Fibroblast of skin of left quadriceps (primary cell): ENCODE measurements around the gene PSMB2.

Source experiments
- DNase-seq, 2 experiments: peaks; one replicate each; pipeline ENCODE4 v3.0.0-alpha.2; 2013; ENCODE audit warnings: low read depth in 2 of 2

The PSMB2 gene

DNA sequence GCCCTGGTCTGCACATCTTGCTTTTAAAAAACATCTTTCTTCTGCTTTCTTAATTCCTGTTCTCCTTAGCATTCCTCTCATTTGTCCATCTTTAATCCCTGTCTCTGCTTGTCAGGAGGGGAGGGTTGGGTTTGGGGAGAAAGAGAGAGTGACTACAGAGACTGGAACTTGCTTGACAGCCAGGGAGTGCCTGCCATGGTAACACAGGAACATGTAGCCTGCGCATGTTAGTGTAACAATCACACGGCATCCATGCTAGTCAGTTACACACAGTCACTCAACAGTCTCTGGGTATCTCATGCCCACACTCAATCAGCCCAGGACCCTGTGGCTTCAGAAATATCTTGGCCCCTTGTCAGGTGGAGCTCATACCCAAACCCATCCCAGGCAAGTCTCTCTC is 69.0 kb downstream of the PSMB2 start:
- DNase-seq: no peak

DNA sequence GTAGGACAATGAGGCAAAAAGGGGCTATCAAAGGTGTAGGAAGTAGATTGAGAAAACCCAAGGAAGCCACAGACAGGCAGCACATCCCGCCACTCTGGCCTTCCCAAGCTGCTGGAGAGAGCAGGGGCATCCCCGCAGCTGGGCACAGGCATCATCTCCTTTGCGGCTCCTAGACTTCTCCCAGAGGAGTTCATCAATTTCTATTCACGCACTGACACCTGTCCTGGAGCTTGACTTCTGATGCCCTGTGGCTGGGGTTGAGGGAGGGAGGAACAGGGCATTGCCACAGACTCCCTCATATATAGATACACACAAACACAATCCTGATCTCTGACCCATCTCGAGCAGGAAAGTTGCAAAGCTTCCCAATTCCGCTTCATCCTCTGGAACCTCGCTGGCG is 70.1 kb downstream of the PSMB2 start:
- DNase-seq: no peak

DNA sequence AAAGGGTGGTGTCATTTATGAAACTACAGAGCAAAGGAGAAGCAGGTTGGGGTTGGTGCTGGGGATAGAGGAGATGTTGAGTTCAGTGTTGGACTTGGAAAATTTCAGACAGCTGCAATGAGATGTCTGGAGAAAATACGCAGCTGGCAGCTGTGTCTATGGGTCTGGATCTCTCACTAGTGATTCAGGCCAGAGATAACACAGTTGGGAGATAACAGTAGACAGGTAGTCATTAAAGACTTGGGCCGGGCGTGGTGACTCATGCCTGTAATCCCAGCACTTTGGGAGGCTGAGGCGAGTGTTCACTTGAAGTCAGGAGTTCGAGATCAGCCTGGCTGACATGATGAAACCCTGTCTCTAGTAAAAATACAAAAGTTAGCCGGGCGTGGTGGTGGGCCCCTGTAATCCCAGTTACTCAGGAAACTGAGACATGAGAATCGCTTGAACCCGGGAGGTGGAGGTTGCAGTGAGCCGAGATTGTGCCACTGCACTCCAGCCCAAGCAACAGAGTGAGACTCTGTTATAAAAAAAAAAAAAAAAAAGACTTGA is 70.7 kb downstream of the PSMB2 start:
- DNase-seq: no peak

DNA sequence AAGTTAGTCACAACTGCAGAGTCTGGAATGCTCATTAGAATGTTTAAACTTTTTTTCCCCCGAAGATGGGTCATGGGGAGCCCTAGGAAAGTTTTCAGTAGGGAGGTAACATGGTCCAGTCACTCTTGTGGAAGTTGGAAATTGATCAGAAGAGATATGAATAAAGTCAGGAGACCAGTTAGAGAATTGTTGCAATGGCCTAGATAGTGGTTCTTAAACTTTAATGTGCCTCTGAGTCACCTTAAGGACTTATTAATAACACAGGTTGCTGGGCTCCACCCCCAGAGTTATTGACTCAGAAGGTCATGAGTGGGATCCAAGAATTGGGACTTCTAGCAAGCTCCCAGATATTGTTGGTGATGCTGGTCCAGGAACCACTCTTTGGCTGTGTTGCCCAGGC is 71.4 kb downstream of the PSMB2 start:
- DNase-seq: no peak

DNA sequence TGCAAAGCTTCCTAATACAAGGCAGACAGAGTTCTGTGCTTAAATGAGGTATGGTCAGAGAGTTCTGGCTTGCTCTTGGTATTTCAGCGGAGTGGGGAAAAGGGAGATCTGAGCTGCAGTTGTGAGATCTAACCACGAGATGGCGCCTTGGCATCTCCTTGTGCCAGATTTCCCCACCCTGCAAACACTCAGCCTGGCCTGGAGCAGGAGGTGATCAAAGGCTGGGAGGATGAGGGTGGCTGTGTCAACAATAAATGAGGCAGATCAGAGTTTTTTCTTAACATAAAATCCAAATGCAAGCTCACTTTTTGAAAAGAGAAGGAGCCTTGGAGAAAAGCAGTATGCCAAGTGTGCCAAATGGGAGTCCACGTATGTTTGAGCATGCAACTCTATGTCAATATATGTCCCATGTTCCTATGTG is 72.3 kb downstream of the PSMB2 start:
- peak; percentile 32 to 36 for DNase-seq

DNA sequence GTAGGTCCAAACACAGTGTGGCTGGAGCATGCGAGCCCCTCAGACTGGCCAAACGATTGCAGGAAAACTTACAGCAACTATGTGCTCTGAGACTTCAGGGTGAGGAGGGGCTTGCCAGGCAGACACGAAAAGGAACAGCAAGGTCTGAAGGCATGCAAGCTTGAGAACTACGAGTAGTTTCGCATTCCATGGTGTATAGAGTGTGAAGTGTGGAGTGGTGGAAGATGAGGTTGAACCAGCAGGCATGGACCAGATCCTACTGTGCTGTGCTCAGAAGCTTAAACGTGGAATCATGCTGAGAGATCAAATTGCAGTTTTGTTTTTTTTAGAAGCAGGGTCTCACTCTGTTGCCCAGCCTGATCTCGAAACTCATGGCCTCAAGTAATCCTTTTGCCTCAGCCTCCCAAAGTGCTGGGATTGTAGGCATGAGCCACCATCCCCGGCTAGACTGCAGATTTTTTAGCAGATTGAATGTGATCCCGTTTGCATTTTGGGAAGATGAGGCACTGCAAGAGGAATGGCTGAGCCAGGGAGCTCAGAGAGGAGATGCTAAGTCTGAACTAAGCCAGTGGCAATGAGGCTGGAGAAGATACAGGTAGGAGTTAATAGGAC is 73.3 kb downstream of the PSMB2 start:
- no peak for DNase-seq

DNA sequence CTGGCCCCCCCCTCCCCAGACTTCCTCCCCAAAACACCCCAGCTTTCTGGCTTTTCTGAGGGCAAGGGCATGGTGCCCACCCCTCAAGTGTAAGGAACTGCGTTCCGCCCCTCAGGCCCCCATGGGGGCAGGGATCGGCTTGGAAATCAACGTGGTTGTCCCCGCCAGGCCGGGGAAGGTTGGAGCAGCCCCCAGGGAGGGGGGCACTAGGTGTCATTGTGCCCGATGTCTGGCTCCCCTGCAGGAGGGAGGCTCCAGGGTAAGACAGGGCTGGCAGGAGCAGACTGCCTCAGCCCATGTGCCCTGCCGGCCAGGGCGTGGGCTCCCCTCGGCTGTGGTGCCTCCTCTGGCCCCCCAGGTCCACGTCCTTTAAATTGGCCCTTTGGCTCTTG is 75.6 kb downstream of the PSMB2 start:
- no peak for DNase-seq

DNA sequence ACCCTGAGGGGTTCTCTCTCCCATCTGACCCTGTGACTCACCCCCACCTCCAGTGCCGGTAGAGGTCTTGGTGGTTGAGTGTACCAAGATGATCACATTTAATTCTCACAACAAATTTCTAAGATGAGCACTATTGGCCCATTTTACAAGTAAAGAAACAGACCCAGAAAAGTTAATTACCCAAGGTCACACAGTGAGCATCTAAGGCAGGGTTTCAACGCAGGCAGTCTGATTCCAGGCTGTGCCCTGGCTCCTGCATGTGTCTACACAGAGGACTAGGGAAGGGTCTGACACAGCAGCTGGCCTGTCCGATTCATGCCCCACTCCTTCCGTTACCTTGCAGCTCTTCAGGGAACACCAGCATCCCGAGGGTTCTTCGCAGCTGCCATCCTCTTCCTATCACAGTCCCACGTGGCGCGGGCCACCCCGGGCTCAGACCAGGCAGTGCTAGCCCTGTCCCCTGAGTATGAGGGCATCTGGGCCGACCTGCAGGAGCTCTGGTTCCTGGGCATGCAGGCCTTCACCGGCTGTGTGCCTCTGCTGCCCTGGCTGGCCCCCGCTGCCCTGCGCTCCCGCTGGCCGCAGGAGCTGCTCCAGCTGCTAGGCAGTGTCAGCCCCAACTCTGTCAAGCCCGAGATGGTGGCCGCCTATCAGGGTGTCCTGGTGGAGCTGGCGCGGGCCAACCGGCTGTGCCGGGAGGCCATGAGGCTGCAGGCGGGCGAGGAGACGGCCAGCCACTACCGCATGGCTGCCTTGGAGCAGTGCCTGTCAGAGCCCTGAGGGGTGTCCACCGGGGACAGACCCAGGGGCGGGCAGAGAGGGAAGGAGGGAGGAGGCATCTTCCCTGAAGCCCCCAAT is 76.2 kb downstream of the PSMB2 start:
- DNase-seq: no peak

DNA sequence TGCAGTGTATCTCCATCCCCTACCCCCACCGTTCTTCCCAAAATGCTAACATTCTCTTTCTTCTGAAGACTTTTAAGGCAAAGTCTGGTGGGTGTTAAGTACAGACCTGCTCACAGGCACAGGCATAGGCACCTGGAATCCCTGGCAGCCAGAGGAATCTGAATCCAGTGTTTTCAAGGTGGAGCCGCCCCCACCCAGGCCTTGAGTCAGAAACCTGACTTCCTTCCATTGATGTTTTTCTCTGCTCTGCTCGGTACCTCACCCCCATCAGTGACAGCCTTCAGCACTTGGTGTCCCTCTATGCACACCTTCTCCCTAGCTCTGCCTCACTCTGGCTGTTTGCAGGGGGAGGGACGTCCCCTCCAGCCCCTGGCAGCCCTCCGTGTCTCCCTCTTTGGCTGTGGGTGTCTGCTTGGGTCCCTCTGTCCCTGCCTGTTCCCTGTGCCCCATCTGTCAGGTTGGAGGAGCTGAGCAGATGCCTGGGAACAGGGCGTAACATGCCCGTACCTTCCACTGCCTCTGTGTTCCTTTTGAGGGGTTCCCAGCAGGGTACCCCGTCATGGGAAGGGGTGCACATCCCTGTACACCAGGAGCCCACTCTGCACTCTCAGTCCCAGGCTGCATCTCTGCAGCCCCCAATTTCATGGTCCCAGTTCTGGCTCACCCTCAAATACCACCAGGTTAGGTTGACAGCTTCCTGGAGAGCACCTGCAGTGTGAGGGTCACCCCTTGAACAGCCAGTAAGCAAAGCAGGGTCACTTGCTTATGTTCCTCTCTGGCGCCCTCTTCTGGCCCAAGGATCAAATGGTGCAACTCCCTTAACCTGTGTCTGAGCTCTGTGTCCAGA is 77.1 kb downstream of the PSMB2 start:
- DNase-seq: peak; percentile 34

DNA sequence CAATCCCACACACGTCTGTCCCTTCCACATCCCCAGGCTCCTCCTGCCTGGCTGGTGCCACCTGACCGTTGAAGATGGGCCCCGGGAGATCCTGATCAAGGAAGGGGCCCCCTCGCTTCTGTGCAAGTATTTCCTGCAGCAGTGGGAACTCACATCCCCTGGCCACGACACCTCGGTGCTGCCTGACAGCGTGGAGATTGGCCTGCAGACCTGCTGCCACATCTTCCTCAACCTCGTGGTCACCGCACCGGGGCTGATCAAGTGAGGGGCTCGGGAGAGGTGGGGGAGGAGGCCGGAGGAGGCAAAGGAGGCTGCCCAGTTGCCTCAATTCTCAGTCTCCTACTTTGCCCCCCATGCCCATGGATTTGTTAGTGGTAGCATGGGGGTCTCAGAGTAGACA is 78.2 kb downstream of the PSMB2 start:
- no peak for DNase-seq

DNA sequence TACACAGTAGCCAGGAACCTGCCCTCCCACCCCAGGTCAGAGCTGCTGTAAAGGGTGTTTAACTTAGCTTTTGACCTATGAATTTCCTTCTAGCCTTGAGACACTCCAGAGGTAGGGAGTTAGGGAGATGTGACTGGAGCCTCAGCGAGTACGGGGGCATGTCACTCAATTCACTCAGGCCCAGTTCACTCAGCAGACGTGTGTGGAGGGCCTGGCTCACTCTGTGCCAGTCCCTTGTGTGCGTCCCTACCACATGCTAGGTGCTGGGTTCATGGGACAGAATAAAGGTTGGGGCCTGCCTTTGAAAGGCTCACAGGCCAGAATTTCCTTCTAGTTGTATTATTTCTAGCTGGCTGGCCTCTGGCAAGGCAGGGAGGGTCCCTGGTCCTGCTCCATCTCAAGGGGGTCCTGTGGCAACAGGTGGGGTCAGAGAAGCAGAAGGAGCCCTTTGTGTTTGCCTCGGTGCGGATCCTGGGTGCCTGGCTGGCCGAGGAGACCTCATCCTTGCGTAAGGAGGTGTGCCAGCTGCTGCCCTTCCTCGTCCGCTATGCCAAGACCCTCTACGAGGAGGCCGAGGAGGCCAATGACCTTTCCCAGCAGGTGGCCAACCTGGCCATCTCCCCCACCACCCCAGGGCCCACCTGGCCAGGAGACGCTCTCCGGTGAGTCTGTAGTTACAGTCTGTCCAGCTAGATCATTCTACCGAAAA is 79.2 kb downstream of the PSMB2 start:
- DNase-seq: no peak

DNA sequence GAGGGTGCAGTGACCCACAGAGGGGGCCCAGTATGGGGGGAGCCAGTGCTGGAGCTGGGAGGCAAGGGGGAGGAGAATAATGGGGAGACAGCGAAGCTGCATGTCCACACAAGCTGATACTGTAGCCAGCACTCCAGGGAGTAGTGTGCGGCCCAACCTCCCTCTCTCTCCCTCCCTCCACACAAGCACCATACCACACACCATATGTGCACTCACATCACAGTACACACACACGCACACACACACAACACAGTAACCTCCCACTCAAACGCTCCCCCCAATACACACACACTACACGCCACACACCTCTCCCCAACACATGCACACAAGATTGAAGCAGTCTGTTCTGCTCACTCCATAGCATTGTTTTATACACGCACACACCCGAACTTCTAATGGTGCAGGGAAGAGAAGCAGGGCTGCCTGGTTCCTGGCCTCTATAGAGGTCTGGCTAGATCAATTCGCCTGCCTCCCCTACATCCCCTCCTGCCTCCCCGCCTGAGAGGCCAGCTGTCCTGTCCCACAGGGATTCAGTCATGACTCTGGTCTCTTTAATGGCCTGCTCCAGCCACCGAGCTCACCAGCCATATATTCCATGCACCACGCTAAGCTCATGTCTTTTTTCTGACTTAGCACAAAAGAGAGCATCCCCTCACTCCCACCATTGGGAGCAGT is 79.9 kb downstream of the PSMB2 start:
- DNase-seq: no peak

DNA sequence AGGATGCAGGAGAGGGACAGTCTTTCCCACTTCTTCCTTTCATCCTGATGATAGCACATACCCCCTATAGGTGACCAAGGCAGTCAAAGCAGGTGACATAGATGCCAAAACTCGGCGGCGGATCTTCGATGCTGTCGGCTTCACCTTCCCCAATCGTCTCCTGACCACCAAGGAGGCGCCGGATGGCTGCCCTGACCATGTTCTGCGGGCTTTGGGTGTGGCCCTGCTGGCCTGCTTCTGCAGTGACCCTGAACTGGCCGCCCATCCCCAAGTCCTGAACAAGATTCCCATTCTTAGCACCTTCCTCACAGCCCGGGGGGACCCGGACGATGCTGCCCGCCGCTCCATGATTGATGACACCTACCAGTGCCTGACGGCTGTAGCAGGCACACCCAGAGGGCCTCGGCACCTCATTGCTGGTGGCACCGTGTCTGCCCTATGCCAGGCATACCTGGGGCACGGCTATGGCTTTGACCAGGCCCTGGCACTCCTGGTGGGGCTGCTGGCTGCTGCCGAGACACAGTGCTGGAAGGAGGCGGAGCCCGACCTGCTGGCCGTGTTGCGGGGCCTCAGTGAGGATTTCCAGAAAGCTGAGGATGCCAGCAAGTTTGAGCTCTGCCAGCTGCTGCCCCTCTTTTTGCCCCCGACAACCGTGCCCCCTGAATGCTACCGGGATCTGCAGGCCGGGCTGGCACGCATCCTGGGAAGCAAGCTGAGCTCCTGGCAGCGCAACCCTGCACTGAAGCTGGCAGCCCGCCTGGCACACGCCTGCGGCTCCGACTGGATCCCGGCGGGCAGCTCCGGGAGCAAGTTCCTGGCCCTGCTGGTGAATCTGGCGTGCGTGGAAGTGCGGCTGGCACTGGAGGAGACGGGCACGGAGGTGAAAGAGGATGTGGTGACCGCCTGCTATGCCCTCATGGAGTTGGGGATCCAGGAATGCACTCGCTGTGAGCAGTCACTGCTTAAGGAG is 80.8 kb downstream of the PSMB2 start:
- DNase-seq: no peak

DNA sequence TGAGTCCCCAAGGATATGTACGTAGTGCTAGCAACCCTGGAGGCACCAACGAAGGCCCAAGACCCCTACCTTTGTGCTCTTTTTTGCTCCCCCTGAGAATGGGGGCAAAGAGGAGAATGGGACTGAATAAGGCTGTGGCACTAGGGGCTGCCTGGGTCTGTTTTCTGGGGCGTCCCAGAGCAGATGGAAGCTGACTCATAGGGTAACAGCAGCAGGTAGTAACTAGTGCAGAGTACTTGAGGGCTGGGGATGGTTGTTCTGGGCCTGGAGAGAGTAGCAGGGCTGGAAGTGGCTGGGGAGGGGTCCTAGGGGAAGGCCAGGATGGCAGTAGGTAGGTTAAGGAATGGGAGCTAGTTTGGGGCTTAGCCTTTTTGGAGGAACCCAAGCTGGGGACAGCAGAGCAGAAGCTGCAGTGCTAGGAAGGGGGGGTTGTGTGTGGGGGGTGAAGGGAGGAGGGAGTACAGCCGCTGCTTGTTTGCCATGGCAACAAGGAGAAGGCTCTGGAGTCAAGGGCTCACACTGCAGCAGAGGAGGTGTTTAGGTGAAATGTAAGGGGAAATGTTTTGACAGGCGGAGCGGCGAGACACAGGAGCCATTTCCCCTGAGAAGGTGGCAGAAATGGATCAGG is 81.9 kb downstream of the PSMB2 start:
- no peak for DNase-seq

DNA sequence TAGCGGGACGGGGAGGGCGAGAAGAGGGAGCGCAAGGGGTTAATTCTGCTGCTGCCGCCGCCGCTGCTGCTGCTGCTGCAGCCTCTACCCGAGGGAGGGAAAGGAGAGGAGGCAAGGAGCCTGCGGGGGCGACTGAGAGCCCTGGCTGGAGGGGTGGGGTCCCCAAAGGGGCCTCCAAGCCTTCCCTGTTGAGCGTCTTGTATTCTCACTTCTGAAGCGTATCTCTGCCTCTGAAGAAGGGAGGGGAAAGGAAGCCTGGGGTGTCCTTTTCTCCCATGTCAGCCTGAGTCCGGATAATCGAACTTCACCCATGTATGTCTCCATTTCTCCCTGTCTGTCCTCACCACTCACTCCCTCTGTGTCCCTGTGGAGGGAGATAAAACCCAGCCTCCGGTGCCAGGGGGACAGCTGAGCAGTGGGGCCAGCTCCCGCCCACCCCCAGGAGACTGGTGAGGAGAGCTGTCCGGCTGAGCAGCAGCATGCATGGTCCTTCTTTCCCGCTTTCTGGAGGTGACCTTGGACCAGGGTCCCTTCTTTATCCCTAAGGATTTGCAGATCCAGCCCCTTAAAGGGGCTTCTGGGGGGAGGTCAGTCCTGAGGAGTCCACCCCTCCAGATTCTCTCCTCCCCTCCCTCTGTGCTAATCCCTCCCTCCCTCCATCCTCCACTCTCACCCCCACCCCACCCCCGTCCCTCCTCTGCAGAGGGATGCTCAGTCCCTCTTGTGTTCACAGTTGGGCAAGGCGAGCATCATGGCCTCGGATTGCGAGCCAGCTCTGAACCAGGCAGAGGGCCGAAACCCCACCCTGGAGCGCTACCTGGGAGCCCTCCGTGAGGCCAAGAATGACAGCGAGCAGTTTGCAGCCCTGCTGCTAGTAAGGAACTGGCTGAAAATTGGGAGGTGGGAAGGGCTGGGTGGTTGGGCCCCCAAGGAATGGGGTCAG is 82.7 kb downstream of the PSMB2 start:
- DNase-seq: no peak

DNA sequence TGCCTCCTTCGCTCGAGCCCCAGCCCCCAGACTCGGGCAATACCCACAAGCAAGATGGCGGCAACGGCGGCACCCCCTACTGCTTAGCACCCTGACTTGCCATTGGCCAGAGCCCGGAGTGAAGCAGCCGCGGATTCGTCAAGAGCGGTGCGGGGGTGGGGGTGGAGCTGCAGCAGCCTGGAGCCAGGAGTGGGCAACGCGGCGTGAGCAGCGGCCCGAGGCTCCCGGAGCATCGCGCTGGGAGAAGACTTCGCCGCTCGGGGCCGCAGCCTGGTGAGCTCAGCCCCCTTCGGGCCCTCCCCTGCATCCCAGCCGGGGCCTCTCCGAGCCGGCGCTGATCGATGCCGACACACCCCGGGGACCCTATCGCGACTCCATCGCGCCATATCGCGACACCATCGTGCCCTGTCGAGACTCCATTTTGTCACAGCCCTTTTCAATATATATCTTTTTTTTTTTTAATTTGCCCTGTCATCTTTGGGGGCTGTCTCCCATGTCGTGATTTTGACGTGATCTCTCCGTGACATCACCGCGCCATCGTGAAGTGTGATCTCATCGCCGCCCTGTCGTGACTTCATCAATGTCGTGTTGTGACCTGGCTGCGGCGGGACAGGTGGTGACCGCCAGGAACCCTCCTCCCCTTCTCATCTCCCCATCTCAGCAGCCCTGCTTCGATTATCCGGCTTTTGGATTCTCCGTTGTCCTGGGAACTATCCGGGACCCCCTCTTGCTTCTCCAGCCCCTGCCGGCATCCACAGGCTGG is 83.5 kb downstream of the PSMB2 start, which contains the start of gene NCDN:
TSS of gene NCDN (plus strand) at position 189 of the 763 bp plus-strand sequence. CDS start at position 581, 392 bp downstream.
- peak; percentile 93 to 95 for DNase-seq

DNA sequence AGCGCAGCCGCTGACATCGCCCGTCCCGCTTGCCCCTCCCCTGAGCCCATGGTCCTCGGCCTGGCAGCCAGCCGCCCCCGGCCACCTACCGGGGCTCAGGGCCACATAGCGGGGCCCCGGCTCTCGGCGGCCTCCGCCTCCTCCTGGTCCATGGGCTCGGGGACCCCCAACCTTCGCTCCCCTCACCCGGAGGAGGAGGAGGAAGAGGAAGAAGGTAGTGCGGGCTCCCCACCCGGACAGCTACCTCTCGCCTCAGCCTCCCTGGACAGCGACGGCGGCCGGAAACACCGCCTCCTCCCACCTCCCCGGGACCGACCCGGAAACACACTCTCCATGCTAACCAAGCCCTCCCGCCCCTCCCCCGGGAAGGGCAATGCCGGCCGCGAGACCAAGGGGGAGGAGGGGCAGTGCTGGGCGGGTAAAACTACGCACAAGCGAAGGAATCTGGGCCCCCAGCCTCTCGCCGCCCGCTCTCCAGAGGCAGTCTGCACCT is 84.2 kb downstream of the PSMB2 start, which contains the start of gene KIAA0319L:
TSS of gene KIAA0319L (minus strand) at position 286 of the 493 bp plus-strand sequence. CDS start 2,912 bp downstream, outside the sequence.
- no peak for DNase-seq
